Natural killer cell (primary cell): ENCODE measurements around the gene PDZRN4. TPM values are rescaled to one million over a fixed set of nuclear protein-coding genes. Genes with fewer than 3 reads are reported as not detected.
"Not testable (repeated sequence)": the region's sequence is repeated elsewhere in the genome, so short reads cannot be mapped to it uniquely, and the experiment has no call there.

Experiments
- ATAC-seq, 3 donors: fragments of 150-1000 bp in 2 of 3; fragments of 200-7000 bp in 1 of 3; cut with Tn5 transposase; 1 replicate in 1 of 3; 2 replicates in 2 of 3; pipeline ENCODE4 v1.10.0; 2021; ENCODE audit warnings: mild to moderate bottlenecking in 2 of 3, moderate library complexity in 2 of 3
- DNase-seq, 2 donors: peaks; one replicate each; pipeline versions ENCODE4 v3.0.0 to v3.0.0-alpha.2; 2013 to 2021; ENCODE audit warnings: mixed read lengths in 1 of 2
- H3K27ac ChIP-seq: one replicate; pipeline ENCODE4 v1.5.1; 2013; ENCODE audit warnings: mild to moderate bottlenecking, low read length
- H3K27me3 ChIP-seq: one replicate; pipeline ENCODE4 v1.6.1; 2013; ENCODE audit warnings: low read length; ENCODE audit not compliant: control insufficient read depth, insufficient read depth
- H3K36me3 ChIP-seq: one replicate; pipeline ENCODE4 v1.6.1; 2013; ENCODE audit warnings: low read length; ENCODE audit not compliant: control insufficient read depth, insufficient read depth
- H3K4me1 ChIP-seq: one replicate; pipeline ENCODE4 v1.6.1; 2013; ENCODE audit warnings: low read length; ENCODE audit not compliant: control insufficient read depth, insufficient read depth
- H3K4me3 ChIP-seq: one replicate; pipeline ENCODE4 v1.5.1; 2013; ENCODE audit warnings: low read length
- H3K9me3 ChIP-seq: one replicate; pipeline ENCODE4 v1.6.1; 2013; ENCODE audit warnings: low read length; ENCODE audit not compliant: control insufficient read depth, insufficient read depth
- H3K27ac Mint-ChIP-seq, 2 donors: one replicate each; pipeline ENCODE4 v1.8.0; 2022; ENCODE audit warnings: mild to moderate bottlenecking in 2 of 2, mixed read lengths in 2 of 2, moderate library complexity in 1 of 2
- H3K27me3 Mint-ChIP-seq, 2 donors: one replicate each; pipeline ENCODE4 v1.8.0; 2022; ENCODE audit warnings: low read depth in 2 of 2, mixed read lengths in 2 of 2
- H3K36me3 Mint-ChIP-seq: one replicate; pipeline ENCODE4 v1.8.0; 2022; ENCODE audit warnings: mixed read lengths
- H3K4me1 Mint-ChIP-seq, 2 donors: one replicate each; pipeline ENCODE4 v1.8.0; 2022; ENCODE audit warnings: mixed read lengths in 2 of 2
- H3K4me3 Mint-ChIP-seq: one replicate; pipeline ENCODE4 v1.8.0; 2022; ENCODE audit warnings: mild to moderate bottlenecking, moderate library complexity, mixed read lengths
- H3K9me3 Mint-ChIP-seq, 2 donors: one replicate each; pipeline ENCODE4 v1.8.0; 2022; ENCODE audit warnings: mixed read lengths in 2 of 2
- CTCF ChIP-seq: fragments of 200-600 bp; IDR thresholded peaks from one replicate; pipeline ENCODE4 v1.8.0; 2022; ENCODE audit warnings: antibody characterized with exemption
- WGBS: methylation state at CpG from one replicate; pipeline ENCODE4 v1.1.7; 2013; ENCODE audit warnings: missing lambda C conversion rate; ENCODE audit not compliant: insufficient coverage; 5-methylcytosine and 5-hydroxymethylcytosine counted together
- intact Hi-C: fragments of 100-400 bp; cut with micrococcal nuclease; formaldehyde crosslinking; loops from one replicate; pipeline ENCODE4 v1.14.2; 2022
- total RNA-seq, 4 donors: library from RNA; stranded (reverse); fragments of 120-200 nt in 1 of 4; gene quantifications; one replicate each; pipeline versions ENCODE4 v1.2.3 to v1.2.4, GENCODE V29; 2013 to 2022

PDZRN4 gene
- total RNA-seq, 3 donors from 2014 or later (not counting 1 experiment from before 2014, with no cell fraction given), result not detected

GRCh38 chr12:41277946-41278267 is 89.8 kb downstream of the PDZRN4 start:
- Histone ChIP-seq H3K36me3 (no peaks in the 10 kb centered on the region), H3K4me1 (no peaks in the 10 kb centered on the region), H3K27ac (no peak overlapping the region), H3K4me3 (no peak overlapping the region), H3K9me3 (no peaks in the 10 kb centered on the region), H3K27me3 (no peaks in the 10 kb centered on the region)
- no peaks in the 10 kb centered on the region for H3K36me3 Mint-ChIP-seq
- no peaks in the 10 kb centered on the region for H3K27me3 Mint-ChIP-seq
- TF ChIP-seq CTCF, result no peak
- no peak overlapping the region for H3K4me3 Mint-ChIP-seq
- intact Hi-C loops, result loop anchor here (5.0 kb wide), 2 partner anchors 1054 to 1094 kb away; no protein-coding TSS in a partner anchor
- WGBS, result 91% methylated on average over 2 of the region's 3 CpGs
- no peak for DNase-seq
- no peak for ATAC-seq
- no peaks in the 10 kb centered on the region for H3K4me1 Mint-ChIP-seq
- no peak overlapping the region for H3K27ac Mint-ChIP-seq
- no peaks in the 10 kb centered on the region for H3K9me3 Mint-ChIP-seq

GRCh38 chr12:41280341-41281095 is 92.4 kb downstream of the PDZRN4 start:
- H3K27ac Mint-ChIP-seq, H3K4me3 ChIP-seq, H3K27me3 ChIP-seq, H3K27me3 Mint-ChIP-seq, H3K9me3 ChIP-seq, H3K9me3 Mint-ChIP-seq, ATAC-seq, intact Hi-C loops, H3K4me1 ChIP-seq, H3K36me3 ChIP-seq, H3K36me3 Mint-ChIP-seq, H3K27ac ChIP-seq, H3K4me3 Mint-ChIP-seq, H3K4me1 Mint-ChIP-seq, DNase-seq: not testable (repeated sequence)
- WGBS, result 91% methylated on average over 14 of the region's 14 CpGs

GRCh38 chr12:41285470-41285869 is 97.3 kb downstream of the PDZRN4 start:
- H3K27me3 Mint-ChIP-seq, H3K27ac ChIP-seq, H3K27ac Mint-ChIP-seq, H3K4me3 Mint-ChIP-seq, H3K27me3 ChIP-seq, H3K36me3 ChIP-seq, H3K9me3 Mint-ChIP-seq, DNase-seq, H3K4me3 ChIP-seq, H3K4me1 Mint-ChIP-seq, H3K36me3 Mint-ChIP-seq, H3K4me1 ChIP-seq, ATAC-seq, H3K9me3 ChIP-seq, intact Hi-C loops: not testable (repeated sequence)
- WGBS, result no CpG with 5 or more reads among the region's 2 CpGs

GRCh38 chr12:41286426-41286825 is 98.3 kb downstream of the PDZRN4 start:
- intact Hi-C loops, result no loop called here
- Mint-ChIP-seq H3K9me3 (peaks cover 0 to 2% of the 10 kb centered on the region in 2 donors), H3K36me3 (no peaks in the 10 kb centered on the region), H3K4me3 (no peak overlapping the region), H3K4me1 (no peaks in the 10 kb centered on the region), H3K27me3 (no peaks in the 10 kb centered on the region), H3K27ac (no peak overlapping the region)
- Histone ChIP-seq H3K4me1 (no peaks in the 10 kb centered on the region), H3K27me3 (no peaks in the 10 kb centered on the region), H3K9me3 (no peaks in the 10 kb centered on the region), H3K27ac (no peak overlapping the region), H3K36me3 (no peaks in the 10 kb centered on the region), H3K4me3 (no peak overlapping the region)
- no peak for TF ChIP-seq CTCF
- 78% methylated on average over 1 of the region's 1 CpG for WGBS
- DNase-seq (no peak), ATAC-seq (no peak)
